ENCODE measurements around the gene CDH6. TPM values are rescaled to one million over a fixed set of nuclear protein-coding genes. Genes with fewer than 3 reads are reported as not detected.

CDH6 gene
- total and polyA plus RNA-seq, 2 donors (not counting 3 experiments of a cell fraction or from before 2014, with no cell fraction given) = 0.06 TPM; not detected in 1

- H3K4me3 ChIP-seq (replicated peaks in 1 of 3; ENCODE audit: insufficient read depth in 1 of 3, low read depth in 1 of 3, low read length in 3 of 3) = no peak overlapping the region
- BruUV-seq (replicated peaks) = no TSS peak
- H4K20me1 ChIP-seq (replicated peaks; ENCODE audit: control insufficient read depth, extremely low read depth, insufficient read depth, low read length) = no peaks in the 10 kb centered on the region
- H3K4me1 ChIP-seq (ENCODE audit: control insufficient read depth, extremely low read depth, insufficient read depth, low read length) = no peaks in the 10 kb centered on the region
- dilution Hi-C loops (cut with MboI; ENCODE audit: extremely low pct_ligation_motif_present, low sequenced_read_pairs) (no loop called here), intact Hi-C loops (cut with micrococcal nuclease) (no loop called here)
- H3K36me3 ChIP-seq (ENCODE audit: control insufficient read depth in 2 of 2, extremely low read depth in 1 of 2, insufficient read depth in 2 of 2, low read length in 2 of 2) = no peaks in the 10 kb centered on the region
- no peaks in the 10 kb centered on the region for H3K79me2 ChIP-seq (ENCODE audit: control insufficient read depth, insufficient read depth, low read length)
- H3K9me1 ChIP-seq (replicated peaks; ENCODE audit: control insufficient read depth, extremely low read depth, insufficient read depth, low read length) = no peaks in the 10 kb centered on the region
- H3K9ac ChIP-seq (replicated peaks; ENCODE audit: extremely low read depth, insufficient read depth, low read length) = no peak overlapping the region
- H3K27me3 ChIP-seq (ENCODE audit: control insufficient read depth in 2 of 2, insufficient read depth in 2 of 2, low read length in 2 of 2) = no peaks in the 10 kb centered on the region
- H2AFZ ChIP-seq (ENCODE audit: low read depth, low read length) = no peak overlapping the region
- no peak overlapping the region for H3K4me2 ChIP-seq (ENCODE audit: insufficient read depth, low read length)
- FAIRE-seq = no peak
- POLR2A ChIA-PET = no interaction called here
- TF ChIP-seq FOS (IDR thresholded peaks at IDR 0.05; ENCODE audit: borderline replicate concordance, insufficient read depth, low read length) = no peak
- TF ChIP-seq EZH2 (IDR thresholded peaks at IDR 0.05; ENCODE audit: borderline replicate concordance, low read depth, low read length, severe bottlenecking) = no peak
- no peak for TF ChIP-seq JUN (IDR thresholded peaks at IDR 0.05; ENCODE audit: borderline replicate concordance, insufficient read depth, insufficient read length, low read depth)
- H3K27ac ChIP-seq (ENCODE audit: insufficient read depth, low read depth, low read length) = no peak overlapping the region
- CTCF ChIA-PET = no interaction called here
- no peaks in the 10 kb centered on the region for H3K9me3 ChIP-seq (replicated peaks; ENCODE audit: control insufficient read depth, insufficient read depth, low read length)
- no peak for DNase-seq (ENCODE audit: low read depth, low spot score)
These were observed 25.5 kb downstream of the CDH6 start for GRCh38 chr5:31218978-31219377.

- H3K27ac ChIP-seq (ENCODE audit: insufficient read depth, low read depth, low read length) = no peak overlapping the region
- no TSS peak for BruUV-seq (replicated peaks)
- no peaks in the 10 kb centered on the region for H4K20me1 ChIP-seq (replicated peaks; ENCODE audit: control insufficient read depth, extremely low read depth, insufficient read depth, low read length)
- no peaks in the 10 kb centered on the region for H3K9me3 ChIP-seq (replicated peaks; ENCODE audit: control insufficient read depth, insufficient read depth, low read length)
- no peak overlapping the region for H2AFZ ChIP-seq (ENCODE audit: low read depth, low read length)
- H3K4me2 ChIP-seq (ENCODE audit: insufficient read depth, low read length) = no peak overlapping the region
- dilution Hi-C loops (cut with MboI; ENCODE audit: extremely low pct_ligation_motif_present, low sequenced_read_pairs) (no loop called here), intact Hi-C loops (cut with micrococcal nuclease) (no loop called here)
- FAIRE-seq (no peak), DNase-seq (ENCODE audit: low read depth, low spot score) (no peak)
- TF ChIP-seq MAX (IDR thresholded peaks at IDR 0.05; ENCODE audit: insufficient read depth, insufficient read length) (no peak), POLR2AphosphoS5 (IDR thresholded peaks at IDR 0.05; ENCODE audit: insufficient read depth, low read depth, low read length) (no peak), GATA2 (IDR thresholded peaks at IDR 0.05; ENCODE audit: insufficient read depth, insufficient read length, low read depth, low read length) (no peak), JUN (IDR thresholded peaks at IDR 0.05; ENCODE audit: borderline replicate concordance, insufficient read depth, insufficient read length, low read depth) (no peak), MYC (IDR thresholded peaks at IDR 0.05; ENCODE audit: low read depth, low read length) (no peak), POLR2A (IDR thresholded peaks at IDR 0.05; ENCODE audit: low read depth, low read length) (no peak), EZH2 (IDR thresholded peaks at IDR 0.05; ENCODE audit: borderline replicate concordance, low read depth, low read length, severe bottlenecking) (no peak), FOS (IDR thresholded peaks at IDR 0.05; ENCODE audit: borderline replicate concordance, insufficient read depth, low read length) (no peak), CTCF (IDR thresholded peaks at IDR 0.05; ENCODE audit: extremely low read depth in 1 of 2, insufficient read depth in 1 of 2, low read depth in 1 of 2, low read length in 2 of 2) (no peak)
- H3K9me1 ChIP-seq (replicated peaks; ENCODE audit: control insufficient read depth, extremely low read depth, insufficient read depth, low read length) = no peaks in the 10 kb centered on the region
- H3K36me3 ChIP-seq (ENCODE audit: control insufficient read depth in 2 of 2, extremely low read depth in 1 of 2, insufficient read depth in 2 of 2, low read length in 2 of 2) = no peaks in the 10 kb centered on the region
- no peak overlapping the region for H3K9ac ChIP-seq (replicated peaks; ENCODE audit: extremely low read depth, insufficient read depth, low read length)
- H3K79me2 ChIP-seq (ENCODE audit: control insufficient read depth, insufficient read depth, low read length) = no peaks in the 10 kb centered on the region
- H3K4me1 ChIP-seq (ENCODE audit: control insufficient read depth, extremely low read depth, insufficient read depth, low read length) = no peaks in the 10 kb centered on the region
- POLR2A ChIA-PET = no interaction called here
- no peak overlapping the region for H3K4me3 ChIP-seq (replicated peaks in 1 of 3; ENCODE audit: insufficient read depth in 1 of 3, low read depth in 1 of 3, low read length in 3 of 3)
- no peaks in the 10 kb centered on the region for H3K27me3 ChIP-seq (ENCODE audit: control insufficient read depth in 2 of 2, insufficient read depth in 2 of 2, low read length in 2 of 2)
- CTCF ChIA-PET = no interaction called here
These were observed 27.5 kb downstream of the CDH6 start for GRCh38 chr5:31221001-31221400.
